K562 (cell line): ENCODE data around the gene TUBD1. TPM values are rescaled to one million over a fixed set of nuclear protein-coding genes. Genes with fewer than 3 reads are reported as not detected.

Experiments
- ATAC-seq: fragments of 200-7000 bp; cut with Tn5 transposase; 3 replicates; pipeline ENCODE4 v1.9.1; 2020; ENCODE audit warnings: moderate library complexity
- BruUV-seq: library from RNA; stranded (reverse); fragments of 400-500 nt; replicated peaks from 2 replicates; lab custom pipeline; 2021; lab: Mats Ljungman, UMichigan
- CTCF ChIA-PET: fragments of 300-600 bp; formaldehyde crosslinking; extraction: SDS; loops from one replicate; lab custom pipeline; 2021; ENCODE audit warnings: low intra/inter-chr PET ratio; lab: Yijun Ruan, JAX
- POLR2A ChIA-PET: fragments of 300-600, 350-650 bp; sonication (Branson Sonifier 250); formaldehyde crosslinking; extraction: SDS; loops from one replicate; lab custom pipeline; 2021; ENCODE audit warnings: antibody characterized with exemption, inconsistent platforms; lab: Yijun Ruan, JAX
- DNase-seq, 4 experiments: peaks; one replicate each; pipeline versions ENCODE4 v3.0.0 to v3.0.0-alpha.2; 2011 to 2018; ENCODE audit warnings: low spot score in 3 of 4, mixed read lengths in 3 of 4; ENCODE audit errors: extremely low read depth in 1 of 4
- FAIRE-seq: peaks from 2 replicates; lab custom pipeline; 2011; peaks lifted over from hg19 to GRCh38; lab: Jason Lieb, UNC
- H2AFZ ChIP-seq: 2 replicates; pipeline ENCODE4 v1.6.0; 2011; ENCODE audit warnings: low read depth, low read length, control low read depth, inconsistent platforms
- H3K27ac ChIP-seq: fragments of 200-600 bp; 3 replicates; pipeline ENCODE4 v1.8.0; 2011; ENCODE audit warnings: low read depth, mild to moderate bottlenecking, control low read depth, inconsistent platforms, low read length, moderate library complexity, mixed read lengths; ENCODE audit errors: extremely low read depth
- H3K27me3 ChIP-seq, 2 experiments: fragments of 300-600 bp in 1 of 2; 2 replicates in 1 of 2; 3 replicates in 1 of 2; pipeline versions ENCODE4 v1.6.0 to v1.8.0; 2011; ENCODE audit warnings: inconsistent platforms in 2 of 2, low read length in 2 of 2, mild to moderate bottlenecking in 1 of 2, mixed read lengths in 1 of 2, moderate library complexity in 1 of 2; ENCODE audit not compliant: control insufficient read depth in 2 of 2, insufficient read depth in 2 of 2
- H3K36me3 ChIP-seq: fragments of 300-600 bp; 3 replicates; pipeline ENCODE4 v1.8.0; 2011; ENCODE audit warnings: mild to moderate bottlenecking, low read length, inconsistent platforms; ENCODE audit not compliant: control insufficient read depth, insufficient read depth
- H3K4me1 ChIP-seq, 2 experiments: fragments of 200-600 bp in 1 of 2; replicated peaks in 1 of 2; 2 replicates in 1 of 2; 3 replicates in 1 of 2; pipeline versions ENCODE4 v1.5.1 to v1.8.0; 2011; ENCODE audit warnings: inconsistent platforms in 2 of 2, low read length in 2 of 2, mild to moderate bottlenecking in 1 of 2, mixed read lengths in 1 of 2, moderate library complexity in 1 of 2; ENCODE audit not compliant: control insufficient read depth in 2 of 2, insufficient read depth in 2 of 2
- H3K4me2 ChIP-seq: 2 replicates; pipeline ENCODE4 v1.6.1; 2011; ENCODE audit warnings: low read length, control low read depth, inconsistent platforms, mixed read lengths; ENCODE audit not compliant: insufficient read depth
- H3K4me3 ChIP-seq: fragments of 200-600 bp; sonication (generic), shearing (Covaris generic); 2 replicates; pipeline ENCODE4 v1.5.1; 2016; ENCODE audit warnings: control low read depth, inconsistent platforms
- H3K79me2 ChIP-seq: fragments of 200-600 bp; 3 replicates; pipeline ENCODE4 v1.8.0; 2011; ENCODE audit warnings: low read length, inconsistent platforms; ENCODE audit not compliant: control insufficient read depth, insufficient read depth
- H3K9ac ChIP-seq, 2 experiments: 2 replicates each; pipeline versions ENCODE4 v1.6.0 to v1.6.1; 2011; ENCODE audit warnings: low read depth in 2 of 2, low read length in 2 of 2, control low read depth in 1 of 2, inconsistent platforms in 1 of 2, mild to moderate bottlenecking in 1 of 2, mixed read lengths in 1 of 2; ENCODE audit not compliant: insufficient read depth in 1 of 2
- H3K9me1 ChIP-seq: one replicate; pipeline ENCODE4 v1.6.0; 2011; ENCODE audit warnings: inconsistent platforms, mild to moderate bottlenecking, low read length, moderate library complexity; ENCODE audit not compliant: control insufficient read depth, insufficient read depth
- H3K9me3 ChIP-seq: replicated peaks from 2 replicates; pipeline ENCODE4 v1.5.1; 2011; ENCODE audit warnings: low read depth, low read length, inconsistent platforms; ENCODE audit not compliant: control insufficient read depth, insufficient read depth
- H4K20me1 ChIP-seq: replicated peaks from 2 replicates; pipeline ENCODE4 v1.6.1; 2011; ENCODE audit warnings: low read length, inconsistent platforms, mixed read lengths; ENCODE audit not compliant: control insufficient read depth, insufficient read depth
- U2AF2 ChIP-seq: fragments of 200-400 bp; formaldehyde crosslinking; optimal IDR thresholded peaks from 2 replicates; pipeline ENCODE3; 2017; ENCODE audit warnings: low read depth, mild to moderate bottlenecking, low read length
- in situ Hi-C: fragments of 300-500 bp; cut with MboI; formaldehyde crosslinking; loops from 4 replicates; pipeline ENCODE4 v1.15.0; 2018; ENCODE audit warnings: inconsistent platforms, mixed read lengths
- intact Hi-C: fragments of 100-400 bp; cut with micrococcal nuclease; formaldehyde crosslinking; loops from 2 replicates; pipeline ENCODE4 v1.14.2; 2022
- polyA plus RNA-seq, 8 experiments: library from polyadenylated mRNA; depleted of rRNA in 4 of 8; stranded (reverse) in 5 of 8; unstranded in 3 of 8; fragments of >200 nt; fragmentation: Nextera tagmentation in 2 of 8; fragmentation: Illumina TruSeq in 1 of 8; extraction: Ambion mirVana in 2 of 8; extraction: Trizol in 1 of 8; gene quantifications; 2 replicates each; pipeline versions ENCODE4 v1.2.1 to v1.2.3, GENCODE V29; 2011 to 2014; ENCODE audit warnings: inconsistent platforms in 1 of 8, missing spikeins in 1 of 8
- total RNA-seq, 7 experiments: library from RNA; depleted of rRNA in 6 of 7; stranded (reverse); fragments of >200 nt in 6 of 7; fragmentation: Illumina TruSeq in 2 of 7; extraction: Trizol in 2 of 7; gene quantifications; 2 replicates each; pipeline versions ENCODE4 v1.2.1 to v1.2.3, GENCODE V29; 2011 to 2021; ENCODE audit warnings: low replicate concordance in 1 of 7
- TF ChIP-seq, protein P1 (sequence below), 3 experiments: fragments of 200-800 bp in 1 of 3; fragments of 250-450 bp in 1 of 3; fragments of 450-650 bp in 1 of 3; sonication (Bioruptor Pico) in 1 of 3; sonication (Bioruptor generic) in 1 of 3; formaldehyde crosslinking in 1 of 3; IDR thresholded peaks; 2 replicates each; pipeline versions ENCODE4 v1.6.1 to v1.8.0; 2016 to 2022; ENCODE audit warnings: mild to moderate bottlenecking in 2 of 3, missing genetic modification characterization in 2 of 3, missing compliant biosample characterization in 1 of 3, moderate library complexity in 1 of 3
- TF ChIP-seq, protein P2 (sequence below): fragments of 450-650 bp; IDR thresholded peaks from one replicate; pipeline ENCODE4 v1.6.1; 2018; ENCODE audit warnings: mild to moderate bottlenecking, moderate library complexity; ENCODE audit not compliant: partially characterized antibody

Gene TUBD1
- total and polyA plus RNA-seq, 9 of the 15 experiments (the other 6 are each of a cell fraction or from before 2014, with no cell fraction given), result 10.8 to 35.3 (median 17.9) TPM

DNA sequence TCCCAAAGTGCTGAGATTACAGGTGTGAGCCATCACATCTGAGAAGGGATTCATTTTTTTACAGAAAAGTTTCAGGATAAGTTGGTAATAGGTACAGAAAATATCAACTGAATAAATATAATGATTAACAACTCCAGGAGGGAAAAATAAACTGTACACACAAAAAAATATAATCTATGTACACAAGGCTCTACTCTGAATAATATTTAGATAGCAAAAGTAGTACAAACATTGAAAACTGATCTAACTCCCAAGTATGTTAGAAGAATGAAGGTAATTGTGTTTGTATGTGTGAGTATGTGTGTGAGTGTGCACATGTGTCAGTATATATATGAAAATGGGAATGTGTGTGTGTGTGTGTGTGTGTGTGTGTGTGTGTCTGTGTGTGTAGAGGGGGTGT, 20.4 kb downstream of the TUBD1 start:
- Histone ChIP-seq H3K27me3 (no peaks in the 10 kb centered on the region), H3K4me3 (no peak overlapping the region), H3K9me3 (no peaks in the 10 kb centered on the region), H3K9me1 (no peaks in the 10 kb centered on the region), H3K9ac (no peak overlapping the region), H2AFZ (no peak overlapping the region), H3K79me2 (no peaks in the 10 kb centered on the region), H3K4me2 (no peak overlapping the region), H3K4me1 (no peaks in the 10 kb centered on the region), H4K20me1 (no peaks in the 10 kb centered on the region), H3K27ac (no peak overlapping the region), H3K36me3 (peaks cover 43% of the 10 kb centered on the region)
- in situ Hi-C loops, result no loop called here
- ChIA-PET CTCF (no interaction called here), POLR2A (interaction anchor here (0.6 to 1.0 kb wide), 4 partner anchors 26 to 362 kb away, joined by 3 read pairs; no protein-coding TSS in a partner anchor)
- BruUV-seq, result no TSS peak
- FAIRE-seq (no peak), DNase-seq (no peak), ATAC-seq (no peak)
- TF ChIP-seq, protein P1, sequence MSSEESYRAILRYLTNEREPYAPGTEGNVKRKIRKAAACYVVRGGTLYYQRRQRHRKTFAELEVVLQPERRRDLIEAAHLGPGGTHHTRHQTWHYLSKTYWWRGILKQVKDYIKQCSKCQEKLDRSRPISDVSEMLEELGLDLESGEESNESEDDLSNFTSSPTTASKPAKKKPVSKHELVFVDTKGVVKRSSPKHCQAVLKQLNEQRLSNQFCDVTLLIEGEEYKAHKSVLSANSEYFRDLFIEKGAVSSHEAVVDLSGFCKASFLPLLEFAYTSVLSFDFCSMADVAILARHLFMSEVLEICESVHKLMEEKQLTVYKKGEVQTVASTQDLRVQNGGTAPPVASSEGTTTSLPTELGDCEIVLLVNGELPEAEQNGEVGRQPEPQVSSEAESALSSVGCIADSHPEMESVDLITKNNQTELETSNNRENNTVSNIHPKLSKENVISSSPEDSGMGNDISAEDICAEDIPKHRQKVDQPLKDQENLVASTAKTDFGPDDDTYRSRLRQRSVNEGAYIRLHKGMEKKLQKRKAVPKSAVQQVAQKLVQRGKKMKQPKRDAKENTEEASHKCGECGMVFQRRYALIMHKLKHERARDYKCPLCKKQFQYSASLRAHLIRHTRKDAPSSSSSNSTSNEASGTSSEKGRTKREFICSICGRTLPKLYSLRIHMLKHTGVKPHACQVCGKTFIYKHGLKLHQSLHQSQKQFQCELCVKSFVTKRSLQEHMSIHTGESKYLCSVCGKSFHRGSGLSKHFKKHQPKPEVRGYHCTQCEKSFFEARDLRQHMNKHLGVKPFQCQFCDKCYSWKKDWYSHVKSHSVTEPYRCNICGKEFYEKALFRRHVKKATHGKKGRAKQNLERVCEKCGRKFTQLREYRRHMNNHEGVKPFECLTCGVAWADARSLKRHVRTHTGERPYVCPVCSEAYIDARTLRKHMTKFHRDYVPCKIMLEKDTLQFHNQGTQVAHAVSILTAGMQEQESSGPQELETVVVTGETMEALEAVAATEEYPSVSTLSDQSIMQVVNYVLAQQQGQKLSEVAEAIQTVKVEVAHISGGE (CRISPR knock-in tag; IDR thresholded peaks at IDR 0.05), result peak in 1 of 3 experiments; percentile 54; a peak in 1 of 6 replicates
- TF ChIP-seq U2AF2, result no peak
- TF ChIP-seq, protein P2, sequence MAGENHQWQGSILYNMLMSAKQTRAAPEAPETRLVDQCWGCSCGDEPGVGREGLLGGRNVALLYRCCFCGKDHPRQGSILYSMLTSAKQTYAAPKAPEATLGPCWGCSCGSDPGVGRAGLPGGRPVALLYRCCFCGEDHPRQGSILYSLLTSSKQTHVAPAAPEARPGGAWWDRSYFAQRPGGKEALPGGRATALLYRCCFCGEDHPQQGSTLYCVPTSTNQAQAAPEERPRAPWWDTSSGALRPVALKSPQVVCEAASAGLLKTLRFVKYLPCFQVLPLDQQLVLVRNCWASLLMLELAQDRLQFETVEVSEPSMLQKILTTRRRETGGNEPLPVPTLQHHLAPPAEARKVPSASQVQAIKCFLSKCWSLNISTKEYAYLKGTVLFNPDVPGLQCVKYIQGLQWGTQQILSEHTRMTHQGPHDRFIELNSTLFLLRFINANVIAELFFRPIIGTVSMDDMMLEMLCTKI, result no peak
- intact Hi-C loops, result no loop called here
